Fibroblast of lung (primary cell): Measurements from ENCODE around the gene VPS13D. TPM values are rescaled to one million over a fixed set of nuclear protein-coding genes. Genes with fewer than 3 reads are reported as not detected.
"Not testable (repeated sequence)": the region's sequence is repeated elsewhere in the genome, so short reads cannot be mapped to it uniquely, and the experiment has no call there.

ENCODE experiments used
- DNase-seq, 2 donors: peaks; one replicate each; pipeline versions ENCODE4 v3.0.0 to v3.0.0-alpha.2; 2010; ENCODE audit warnings: low read depth in 2 of 2
- H2AFZ ChIP-seq: 2 replicates; pipeline ENCODE4 v1.5.1; 2012; ENCODE audit warnings: low read length, control low read depth, inconsistent platforms
- H3K27ac ChIP-seq: 2 replicates; pipeline ENCODE4 v1.5.1; 2011; ENCODE audit warnings: low read length, control low read depth; ENCODE audit not compliant: insufficient read depth
- H3K27me3 ChIP-seq: 2 replicates; pipeline ENCODE4 v1.5.1; 2011; ENCODE audit warnings: mild to moderate bottlenecking, low read length; ENCODE audit not compliant: control insufficient read depth, insufficient read depth
- H3K36me3 ChIP-seq: 2 replicates; pipeline ENCODE4 v1.5.1; 2011; ENCODE audit warnings: low read length; ENCODE audit not compliant: control insufficient read depth, insufficient read depth
- H3K4me1 ChIP-seq: 2 replicates; pipeline ENCODE4 v1.5.1; 2011; ENCODE audit warnings: low read length; ENCODE audit not compliant: control insufficient read depth, insufficient read depth; ENCODE audit errors: extremely low read depth
- H3K4me2 ChIP-seq: 2 replicates; pipeline ENCODE4 v1.5.1; 2011; ENCODE audit warnings: low read length, control low read depth; ENCODE audit not compliant: insufficient read depth; ENCODE audit errors: extremely low read depth
- H3K4me3 ChIP-seq, 4 experiments: fragments of 200-600 bp in 1 of 4; sonication (generic) in 1 of 4; replicated peaks in 1 of 4; 2 replicates each; pipeline ENCODE4 v1.5.1; 2011 to 2016; ENCODE audit warnings: low read length in 4 of 4, low read depth in 3 of 4, mild to moderate bottlenecking in 3 of 4, control low read depth in 2 of 4, inconsistent platforms in 1 of 4, mixed read lengths in 1 of 4; ENCODE audit not compliant: insufficient read depth in 1 of 4; ENCODE audit errors: control extremely low read depth in 1 of 4
- H3K79me2 ChIP-seq: 2 replicates; pipeline ENCODE4 v1.5.1; 2012; ENCODE audit warnings: mild to moderate bottlenecking, low read length, inconsistent platforms; ENCODE audit not compliant: control insufficient read depth, insufficient read depth
- H3K9ac ChIP-seq: 2 replicates; pipeline ENCODE4 v1.5.1; 2011; ENCODE audit warnings: mild to moderate bottlenecking, low read length, control low read depth; ENCODE audit not compliant: insufficient read depth
- H3K9me3 ChIP-seq: 2 replicates; pipeline ENCODE4 v1.5.1; 2012; ENCODE audit warnings: low read depth, low read length; ENCODE audit not compliant: control insufficient read depth, insufficient read depth
- H4K20me1 ChIP-seq: 2 replicates; pipeline ENCODE4 v1.5.1; 2011; ENCODE audit warnings: low read length; ENCODE audit not compliant: control insufficient read depth, insufficient read depth; ENCODE audit errors: extremely low read depth
- EZH2 ChIP-seq: IDR thresholded peaks from 2 replicates; pipeline ENCODE4 v1.5.1; 2012; ENCODE audit warnings: low read length, control low read depth, mild to moderate bottlenecking; ENCODE audit errors: missing control alignments
- polyA plus RNA-seq, 2 donors: library from polyadenylated mRNA; depleted of rRNA in 1 of 2; stranded (reverse) in 1 of 2; unstranded in 1 of 2; fragments of >200 nt; gene quantifications; 2 replicates each; pipeline ENCODE4 v1.2.1, GENCODE V29; 2011 to 2012; ENCODE audit warnings: missing spikeins in 1 of 2
- total RNA-seq: library from RNA; depleted of rRNA; stranded (reverse); fragments of >200 nt; gene quantifications from 2 replicates; pipeline ENCODE4 v1.2.1, GENCODE V29; 2014
- TF ChIP-seq, protein P1 (sequence below), 2 donors: IDR thresholded peaks in 1 of 2; conservative IDR thresholded peaks in 1 of 2; 1 replicate in 1 of 2; 2 replicates in 1 of 2; pipeline ENCODE4 v1.5.1; 2011 to 2012; ENCODE audit warnings: low read length in 2 of 2, control low read depth in 1 of 2, inconsistent platforms in 1 of 2, low read depth in 1 of 2, mild to moderate bottlenecking in 1 of 2

Gene VPS13D
- total and polyA plus RNA-seq, 2 donors (not counting 1 experiment from before 2014, with no cell fraction given) = 14.6 to 40.0 TPM

DNA sequence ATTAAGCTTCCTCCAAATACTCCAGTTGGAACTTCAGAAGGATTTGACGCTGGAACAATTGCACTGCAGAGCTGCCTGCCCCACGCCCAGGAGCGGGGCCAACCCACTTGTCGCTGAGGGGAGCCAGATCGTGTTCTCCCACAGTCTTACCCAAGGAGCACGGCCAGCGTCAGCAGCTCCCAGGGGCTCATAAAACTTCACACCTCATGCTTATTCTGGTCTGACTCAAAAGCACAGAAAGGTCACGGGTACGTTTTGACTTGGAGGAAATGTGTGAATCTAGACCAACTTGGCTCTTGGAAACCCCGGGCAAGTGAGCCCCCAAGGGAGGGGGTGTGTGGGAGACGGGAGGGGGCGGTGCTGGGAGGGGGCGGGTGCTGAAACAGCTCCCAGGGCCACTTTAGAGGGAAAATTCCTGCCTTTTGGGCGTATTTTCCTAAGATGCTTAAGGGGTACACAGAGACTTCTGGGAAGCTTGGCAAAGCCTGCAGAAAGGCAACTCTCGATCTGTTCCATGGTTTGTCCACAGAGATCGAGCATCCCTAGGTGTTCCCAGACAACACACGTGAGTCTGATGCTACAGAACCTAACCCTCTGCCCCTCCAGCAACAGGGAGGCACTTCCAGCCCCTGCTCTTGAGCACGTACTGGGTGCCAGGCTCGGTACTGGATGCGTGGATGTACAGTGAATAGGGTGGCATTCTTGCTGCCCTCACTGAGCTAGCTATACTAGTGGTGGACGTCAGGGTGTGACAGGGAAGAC is 289.3 kb downstream of the VPS13D start:
- Histone ChIP-seq H3K27me3 (no peaks in the 10 kb centered on the region), H3K27ac (no peak overlapping the region), H4K20me1 (no peaks in the 10 kb centered on the region), H3K9ac (no peak overlapping the region), H3K4me1 (peaks cover 3% of the 10 kb centered on the region), H3K4me3 (no peak overlapping the region), H3K4me2 (peak overlapping the region; percentile 25), H3K9me3 (no peaks in the 10 kb centered on the region), H2AFZ (no peak overlapping the region), H3K36me3 (no peaks in the 10 kb centered on the region), H3K79me2 (no peaks in the 10 kb centered on the region)
- TF ChIP-seq EZH2 = no peak
- TF ChIP-seq, protein P1, sequence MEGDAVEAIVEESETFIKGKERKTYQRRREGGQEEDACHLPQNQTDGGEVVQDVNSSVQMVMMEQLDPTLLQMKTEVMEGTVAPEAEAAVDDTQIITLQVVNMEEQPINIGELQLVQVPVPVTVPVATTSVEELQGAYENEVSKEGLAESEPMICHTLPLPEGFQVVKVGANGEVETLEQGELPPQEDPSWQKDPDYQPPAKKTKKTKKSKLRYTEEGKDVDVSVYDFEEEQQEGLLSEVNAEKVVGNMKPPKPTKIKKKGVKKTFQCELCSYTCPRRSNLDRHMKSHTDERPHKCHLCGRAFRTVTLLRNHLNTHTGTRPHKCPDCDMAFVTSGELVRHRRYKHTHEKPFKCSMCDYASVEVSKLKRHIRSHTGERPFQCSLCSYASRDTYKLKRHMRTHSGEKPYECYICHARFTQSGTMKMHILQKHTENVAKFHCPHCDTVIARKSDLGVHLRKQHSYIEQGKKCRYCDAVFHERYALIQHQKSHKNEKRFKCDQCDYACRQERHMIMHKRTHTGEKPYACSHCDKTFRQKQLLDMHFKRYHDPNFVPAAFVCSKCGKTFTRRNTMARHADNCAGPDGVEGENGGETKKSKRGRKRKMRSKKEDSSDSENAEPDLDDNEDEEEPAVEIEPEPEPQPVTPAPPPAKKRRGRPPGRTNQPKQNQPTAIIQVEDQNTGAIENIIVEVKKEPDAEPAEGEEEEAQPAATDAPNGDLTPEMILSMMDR (conservative IDR thresholded peaks at IDR 0.05 in 1 of 2, IDR thresholded peaks at IDR 0.05 in 1 of 2; ENCODE audit: low read depth in 1 of 2, low read length in 2 of 2) = no peak
- peak; percentile 53 to 86 for DNase-seq

- peaks cover 3% of the 10 kb centered on the region for H3K4me1 ChIP-seq
- H3K27ac ChIP-seq = no peak overlapping the region
- no peak for DNase-seq
- no peak overlapping the region for H3K4me3 ChIP-seq
- no peak overlapping the region for H2AFZ ChIP-seq
- H3K27me3 ChIP-seq = no peaks in the 10 kb centered on the region
- no peaks in the 10 kb centered on the region for H3K36me3 ChIP-seq
- no peaks in the 10 kb centered on the region for H3K9me3 ChIP-seq
- no peak overlapping the region for H3K9ac ChIP-seq
- no peaks in the 10 kb centered on the region for H4K20me1 ChIP-seq
- no peak for TF ChIP-seq EZH2
- TF ChIP-seq, protein P1 (conservative IDR thresholded peaks at IDR 0.05 in 1 of 2, IDR thresholded peaks at IDR 0.05 in 1 of 2; ENCODE audit: low read depth in 1 of 2, low read length in 2 of 2) = no peak
- H3K4me2 ChIP-seq = no peak overlapping the region
- no peaks in the 10 kb centered on the region for H3K79me2 ChIP-seq
Measured at GRCh38 chr1:12519693-12520364, 290.0 kb downstream of the VPS13D start.

- H3K9ac ChIP-seq = no peak overlapping the region
- no peak overlapping the region for H3K27ac ChIP-seq
- no peaks in the 10 kb centered on the region for H3K27me3 ChIP-seq
- H3K79me2 ChIP-seq = no peaks in the 10 kb centered on the region
- H4K20me1 ChIP-seq = no peaks in the 10 kb centered on the region
- no peak overlapping the region for H3K4me2 ChIP-seq
- H3K36me3 ChIP-seq = no peaks in the 10 kb centered on the region
- no peaks in the 10 kb centered on the region for H3K9me3 ChIP-seq
- H3K4me3 ChIP-seq = no peak overlapping the region
- no peak overlapping the region for H2AFZ ChIP-seq
- DNase-seq = no peak
- H3K4me1 ChIP-seq = peaks cover 3% of the 10 kb centered on the region
- TF ChIP-seq, protein P1 (conservative IDR thresholded peaks at IDR 0.05 in 1 of 2, IDR thresholded peaks at IDR 0.05 in 1 of 2; ENCODE audit: low read depth in 1 of 2, low read length in 2 of 2) = no peak
- TF ChIP-seq EZH2 = no peak
Measured at GRCh38 chr1:12521096-12521495, 291.3 kb downstream of the VPS13D start.

DNA sequence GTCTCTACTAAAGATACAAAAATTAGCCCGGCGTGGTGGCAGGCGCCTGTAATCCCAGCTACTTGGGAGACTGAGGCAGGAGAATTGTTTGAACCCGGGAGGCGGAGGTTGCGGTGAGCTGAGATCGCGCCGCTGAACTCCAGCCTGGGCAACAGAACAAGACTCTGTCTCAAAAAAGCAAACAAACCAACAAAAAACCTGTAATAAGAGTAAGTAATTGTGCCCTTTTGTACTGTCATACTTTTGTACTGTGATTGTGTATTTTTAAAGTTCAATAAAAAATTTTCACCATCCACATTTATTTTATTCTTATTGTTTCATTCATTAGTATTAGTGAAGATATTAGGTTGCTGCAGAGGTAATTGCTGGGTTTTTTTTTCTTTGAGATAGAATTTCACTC is 292.9 kb downstream of the VPS13D start:
- H3K4me1 ChIP-seq, H3K4me3 ChIP-seq, H2AFZ ChIP-seq, DNase-seq, H3K9ac ChIP-seq, H3K27ac ChIP-seq, H3K36me3 ChIP-seq, H3K4me2 ChIP-seq, H4K20me1 ChIP-seq, H3K79me2 ChIP-seq, H3K27me3 ChIP-seq, H3K9me3 ChIP-seq: not testable (repeated sequence)
